ENCODE measurements around the gene FSD1. TPM values are rescaled to one million over a fixed set of nuclear protein-coding genes. Genes with fewer than 3 reads are reported as not detected.
A peak's percentile ranks its signal among the peaks of the same experiment; 100 is the strongest.

FSD1 gene
- total and polyA plus RNA-seq, 9 of the 15 experiments (the other 6 are each of a cell fraction or from before 2014, with no cell fraction given), result 0.11 to 1.9 (median 0.94) TPM; not detected in 1

DNA sequence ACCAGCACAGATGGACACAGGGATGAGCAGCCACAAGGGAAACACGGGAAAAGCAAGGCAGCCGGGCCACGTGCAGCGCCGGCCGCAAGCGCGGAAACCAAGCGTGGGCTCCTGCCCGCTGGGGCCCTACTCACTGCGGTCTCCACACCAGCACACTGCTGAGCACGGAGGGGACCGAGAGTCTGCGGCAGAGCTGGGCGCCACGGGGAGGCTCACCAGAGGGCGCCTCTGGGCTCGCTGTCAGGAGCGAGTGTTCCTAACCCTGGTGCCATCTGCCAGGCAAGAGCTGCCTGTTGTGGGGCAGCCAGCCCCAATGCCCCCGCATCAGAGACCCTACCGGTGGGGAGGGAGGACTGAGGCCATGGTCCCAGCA lies 65.5 kb downstream of the FSD1 start:
- intact Hi-C loops (cut with micrococcal nuclease) (no loop called here), in situ Hi-C loops (cut with MboI) (no loop called here)
- ChIA-PET POLR2A (interaction anchor here (0.7 kb wide), 1 partner anchor 22 kb away, joined by 3 read pairs; no protein-coding TSS in a partner anchor), CTCF (ENCODE audit: low intra/inter-chr PET ratio) (no interaction called here)
- 63% methylated on average over 15 of the region's 21 CpGs for WGBS (ENCODE audit: insufficient coverage, low coverage, missing lambda C conversion rate)
- peak overlapping the region; percentile 49 for H3K4me2 ChIP-seq (ENCODE audit: insufficient read depth, low read length)
- no peak overlapping the region for H3K4me3 ChIP-seq
- ATAC-seq (peak; percentile 15; the same call in 1 of the 3 replicates), FAIRE-seq (no peak), DNase-seq (ENCODE audit: extremely low read depth in 1 of 4, low spot score in 3 of 4) (peak in 1 of 4 experiments; percentile 34)
- peak overlapping the region; percentile 67; the same call in 2 of the 3 replicates for H3K27ac ChIP-seq (ENCODE audit: extremely low read depth, low read depth, low read length)
- no peaks in the 10 kb centered on the region; the same call in 1 of the 2 replicates for H4K20me1 ChIP-seq (replicated peaks; ENCODE audit: control insufficient read depth, insufficient read depth, low read length)
- no peaks in the 10 kb centered on the region for H3K27me3 ChIP-seq (ENCODE audit: control insufficient read depth in 2 of 2, insufficient read depth in 2 of 2, low read length in 2 of 2)
- H3K36me3 ChIP-seq (ENCODE audit: control insufficient read depth, insufficient read depth, low read length), result peaks cover 72% of the 10 kb centered on the region; the same call in 2 of the 3 replicates
- H3K4me1 ChIP-seq (replicated peaks in 1 of 2; ENCODE audit: control insufficient read depth in 2 of 2, insufficient read depth in 2 of 2, low read length in 2 of 2), result peaks cover 53 to 92% of the 10 kb centered on the region in 2 experiments
- BruUV-seq (replicated peaks), result no TSS peak
- peaks cover 80% of the 10 kb centered on the region for H3K79me2 ChIP-seq (ENCODE audit: control insufficient read depth, insufficient read depth, low read length)
- peak overlapping the region; percentile 47 to 89; a peak in 3 of 4 replicates for H3K9ac ChIP-seq (ENCODE audit: insufficient read depth in 1 of 2, low read depth in 2 of 2, low read length in 2 of 2)
- no peak overlapping the region for H2AFZ ChIP-seq (ENCODE audit: low read depth, low read length)
- no peaks in the 10 kb centered on the region for H3K9me3 ChIP-seq (replicated peaks; ENCODE audit: control insufficient read depth, insufficient read depth, low read depth, low read length)
- no peaks in the 10 kb centered on the region for H3K9me1 ChIP-seq (ENCODE audit: control insufficient read depth, insufficient read depth, low read length)
- TF ChIP-seq, protein P1, sequence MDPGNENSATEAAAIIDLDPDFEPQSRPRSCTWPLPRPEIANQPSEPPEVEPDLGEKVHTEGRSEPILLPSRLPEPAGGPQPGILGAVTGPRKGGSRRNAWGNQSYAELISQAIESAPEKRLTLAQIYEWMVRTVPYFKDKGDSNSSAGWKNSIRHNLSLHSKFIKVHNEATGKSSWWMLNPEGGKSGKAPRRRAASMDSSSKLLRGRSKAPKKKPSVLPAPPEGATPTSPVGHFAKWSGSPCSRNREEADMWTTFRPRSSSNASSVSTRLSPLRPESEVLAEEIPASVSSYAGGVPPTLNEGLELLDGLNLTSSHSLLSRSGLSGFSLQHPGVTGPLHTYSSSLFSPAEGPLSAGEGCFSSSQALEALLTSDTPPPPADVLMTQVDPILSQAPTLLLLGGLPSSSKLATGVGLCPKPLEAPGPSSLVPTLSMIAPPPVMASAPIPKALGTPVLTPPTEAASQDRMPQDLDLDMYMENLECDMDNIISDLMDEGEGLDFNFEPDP (CRISPR knock-in tag; IDR thresholded peaks at IDR 0.05), result no peak
- no peak for TF ChIP-seq NFIC (IDR thresholded peaks at IDR 0.05)
- TF ChIP-seq, protein P2, sequence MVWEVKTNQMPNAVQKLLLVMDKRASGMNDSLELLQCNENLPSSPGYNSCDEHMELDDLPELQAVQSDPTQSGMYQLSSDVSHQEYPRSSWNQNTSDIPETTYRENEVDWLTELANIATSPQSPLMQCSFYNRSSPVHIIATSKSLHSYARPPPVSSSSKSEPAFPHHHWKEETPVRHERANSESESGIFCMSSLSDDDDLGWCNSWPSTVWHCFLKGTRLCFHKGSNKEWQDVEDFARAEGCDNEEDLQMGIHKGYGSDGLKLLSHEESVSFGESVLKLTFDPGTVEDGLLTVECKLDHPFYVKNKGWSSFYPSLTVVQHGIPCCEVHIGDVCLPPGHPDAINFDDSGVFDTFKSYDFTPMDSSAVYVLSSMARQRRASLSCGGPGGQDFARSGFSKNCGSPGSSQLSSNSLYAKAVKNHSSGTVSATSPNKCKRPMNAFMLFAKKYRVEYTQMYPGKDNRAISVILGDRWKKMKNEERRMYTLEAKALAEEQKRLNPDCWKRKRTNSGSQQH (CRISPR knock-in tag; IDR thresholded peaks at IDR 0.05), result no peak
- TF ChIP-seq, protein P3, sequence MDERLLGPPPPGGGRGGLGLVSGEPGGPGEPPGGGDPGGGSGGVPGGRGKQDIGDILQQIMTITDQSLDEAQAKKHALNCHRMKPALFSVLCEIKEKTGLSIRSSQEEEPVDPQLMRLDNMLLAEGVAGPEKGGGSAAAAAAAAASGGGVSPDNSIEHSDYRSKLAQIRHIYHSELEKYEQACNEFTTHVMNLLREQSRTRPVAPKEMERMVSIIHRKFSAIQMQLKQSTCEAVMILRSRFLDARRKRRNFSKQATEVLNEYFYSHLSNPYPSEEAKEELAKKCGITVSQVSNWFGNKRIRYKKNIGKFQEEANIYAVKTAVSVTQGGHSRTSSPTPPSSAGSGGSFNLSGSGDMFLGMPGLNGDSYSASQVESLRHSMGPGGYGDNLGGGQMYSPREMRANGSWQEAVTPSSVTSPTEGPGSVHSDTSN (CRISPR knock-in tag; IDR thresholded peaks at IDR 0.05; ENCODE audit: low read depth), result no peak
- TF ChIP-seq, protein P3 (tag; conservative IDR thresholded peaks at IDR 0.05; ENCODE audit: low read depth), result no peak
- TF ChIP-seq NR2C2 (CRISPR knock-in tag; IDR thresholded peaks at IDR 0.05), result no peak
- no peak for TF ChIP-seq NR2C2 (tag; IDR thresholded peaks at IDR 0.05)
- TF ChIP-seq, protein P4, sequence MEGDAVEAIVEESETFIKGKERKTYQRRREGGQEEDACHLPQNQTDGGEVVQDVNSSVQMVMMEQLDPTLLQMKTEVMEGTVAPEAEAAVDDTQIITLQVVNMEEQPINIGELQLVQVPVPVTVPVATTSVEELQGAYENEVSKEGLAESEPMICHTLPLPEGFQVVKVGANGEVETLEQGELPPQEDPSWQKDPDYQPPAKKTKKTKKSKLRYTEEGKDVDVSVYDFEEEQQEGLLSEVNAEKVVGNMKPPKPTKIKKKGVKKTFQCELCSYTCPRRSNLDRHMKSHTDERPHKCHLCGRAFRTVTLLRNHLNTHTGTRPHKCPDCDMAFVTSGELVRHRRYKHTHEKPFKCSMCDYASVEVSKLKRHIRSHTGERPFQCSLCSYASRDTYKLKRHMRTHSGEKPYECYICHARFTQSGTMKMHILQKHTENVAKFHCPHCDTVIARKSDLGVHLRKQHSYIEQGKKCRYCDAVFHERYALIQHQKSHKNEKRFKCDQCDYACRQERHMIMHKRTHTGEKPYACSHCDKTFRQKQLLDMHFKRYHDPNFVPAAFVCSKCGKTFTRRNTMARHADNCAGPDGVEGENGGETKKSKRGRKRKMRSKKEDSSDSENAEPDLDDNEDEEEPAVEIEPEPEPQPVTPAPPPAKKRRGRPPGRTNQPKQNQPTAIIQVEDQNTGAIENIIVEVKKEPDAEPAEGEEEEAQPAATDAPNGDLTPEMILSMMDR (IDR thresholded peaks at IDR 0.05 in 2 of 3, conservative IDR thresholded peaks at IDR 0.05 in 1 of 3; ENCODE audit: insufficient read depth in 2 of 3, low read depth in 1 of 3, low read length in 3 of 3), result peak; percentile 34 to 50 (median 48); a peak in 5 of 6 replicates
- TF ChIP-seq MEF2D (tag; conservative IDR thresholded peaks at IDR 0.05; ENCODE audit: low read depth), result no peak
- TF ChIP-seq, protein P5, sequence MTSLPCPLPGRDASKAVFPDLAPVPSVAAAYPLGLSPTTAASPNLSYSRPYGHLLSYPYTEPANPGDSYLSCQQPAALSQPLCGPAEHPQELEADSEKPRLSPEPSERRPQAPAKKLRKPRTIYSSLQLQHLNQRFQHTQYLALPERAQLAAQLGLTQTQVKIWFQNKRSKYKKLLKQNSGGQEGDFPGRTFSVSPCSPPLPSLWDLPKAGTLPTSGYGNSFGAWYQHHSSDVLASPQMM (CRISPR knock-in tag; IDR thresholded peaks at IDR 0.05), result no peak
- TF ChIP-seq, protein P6, sequence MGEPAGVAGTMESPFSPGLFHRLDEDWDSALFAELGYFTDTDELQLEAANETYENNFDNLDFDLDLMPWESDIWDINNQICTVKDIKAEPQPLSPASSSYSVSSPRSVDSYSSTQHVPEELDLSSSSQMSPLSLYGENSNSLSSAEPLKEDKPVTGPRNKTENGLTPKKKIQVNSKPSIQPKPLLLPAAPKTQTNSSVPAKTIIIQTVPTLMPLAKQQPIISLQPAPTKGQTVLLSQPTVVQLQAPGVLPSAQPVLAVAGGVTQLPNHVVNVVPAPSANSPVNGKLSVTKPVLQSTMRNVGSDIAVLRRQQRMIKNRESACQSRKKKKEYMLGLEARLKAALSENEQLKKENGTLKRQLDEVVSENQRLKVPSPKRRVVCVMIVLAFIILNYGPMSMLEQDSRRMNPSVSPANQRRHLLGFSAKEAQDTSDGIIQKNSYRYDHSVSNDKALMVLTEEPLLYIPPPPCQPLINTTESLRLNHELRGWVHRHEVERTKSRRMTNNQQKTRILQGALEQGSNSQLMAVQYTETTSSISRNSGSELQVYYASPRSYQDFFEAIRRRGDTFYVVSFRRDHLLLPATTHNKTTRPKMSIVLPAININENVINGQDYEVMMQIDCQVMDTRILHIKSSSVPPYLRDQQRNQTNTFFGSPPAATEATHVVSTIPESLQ (CRISPR knock-in tag; IDR thresholded peaks at IDR 0.05), result no peak
